A172 (cell line): ENCODE measurements around the gene PPP6R2. TPM values are rescaled to one million over a fixed set of nuclear protein-coding genes. Genes with fewer than 3 reads are reported as not detected.

Source experiments
- DNase-seq: peaks from one replicate; pipeline ENCODE4 v3.0.0-alpha.2; 2015; ENCODE audit warnings: low spot score
- total RNA-seq: library from RNA; depleted of rRNA; stranded (reverse); fragments of >200 nt; shearing (Covaris generic); gene quantifications from 2 replicates; pipeline ENCODE4 v1.2.3, GENCODE V29; 2014; rRNA removed

The PPP6R2 gene
- 28.0 and 36.6 TPM in 2 replicates for total RNA-seq

DNA sequence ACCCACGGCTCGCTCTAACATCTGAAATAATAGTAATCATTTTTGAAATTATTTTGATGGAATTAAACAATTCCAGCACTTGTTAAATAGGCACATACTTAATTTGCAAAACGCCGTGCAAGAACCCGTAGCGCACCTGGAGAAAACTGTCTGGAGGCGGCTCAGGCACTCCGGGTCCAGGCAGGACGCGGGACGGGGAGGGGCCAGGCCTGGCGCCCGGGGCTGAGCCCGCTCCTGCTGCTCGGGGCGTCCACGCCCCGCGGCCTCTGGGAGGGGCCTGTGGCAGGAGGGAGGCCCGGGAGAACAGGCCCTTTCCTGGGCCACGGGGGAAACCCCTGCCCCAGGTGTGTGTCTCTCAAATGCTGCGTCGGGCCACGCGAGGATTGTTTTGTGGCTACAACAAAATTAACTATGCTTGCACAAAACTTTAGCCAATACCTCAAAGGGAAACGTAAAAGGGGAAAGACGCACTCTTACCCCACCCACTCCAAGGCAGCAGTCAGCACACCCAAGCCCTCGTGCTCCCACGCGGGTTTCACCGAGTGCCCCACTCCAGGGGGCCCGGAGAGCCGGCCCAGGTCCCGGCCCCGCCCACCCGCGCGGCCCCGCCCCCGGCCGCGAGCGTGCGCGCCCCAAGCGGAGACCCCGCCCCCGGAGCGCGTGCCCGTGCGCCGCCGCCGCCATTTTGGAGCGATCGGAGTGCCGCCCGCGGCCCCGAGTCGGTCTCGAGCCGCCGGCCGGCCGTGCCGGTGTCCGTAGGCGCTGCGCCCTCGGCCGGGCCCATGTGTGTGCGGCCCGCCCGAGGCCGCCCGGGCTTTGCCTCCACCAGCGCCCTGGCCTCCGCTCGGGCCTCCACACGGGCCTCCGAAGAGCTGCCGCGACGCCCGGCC, at the start of gene PPP6R2:
Gene PPP6R2, plus strand, starts transcription at position 677 of the 890 bp plus-strand sequence. CDS start 50,582 bp downstream, outside the sequence.
- DNase-seq = no peak

GRCh38 chr22:50293441-50294318, 49.4 kb upstream of the PPP6R2 start:
- DNase-seq = no peak

GRCh38 chr22:50294319-50294656, 48.8 kb upstream of the PPP6R2 start:
- DNase-seq = no peak

- no peak for DNase-seq
Observed at GRCh38 chr22:50296658-50297490, 46.3 kb upstream of the PPP6R2 start.

DNA sequence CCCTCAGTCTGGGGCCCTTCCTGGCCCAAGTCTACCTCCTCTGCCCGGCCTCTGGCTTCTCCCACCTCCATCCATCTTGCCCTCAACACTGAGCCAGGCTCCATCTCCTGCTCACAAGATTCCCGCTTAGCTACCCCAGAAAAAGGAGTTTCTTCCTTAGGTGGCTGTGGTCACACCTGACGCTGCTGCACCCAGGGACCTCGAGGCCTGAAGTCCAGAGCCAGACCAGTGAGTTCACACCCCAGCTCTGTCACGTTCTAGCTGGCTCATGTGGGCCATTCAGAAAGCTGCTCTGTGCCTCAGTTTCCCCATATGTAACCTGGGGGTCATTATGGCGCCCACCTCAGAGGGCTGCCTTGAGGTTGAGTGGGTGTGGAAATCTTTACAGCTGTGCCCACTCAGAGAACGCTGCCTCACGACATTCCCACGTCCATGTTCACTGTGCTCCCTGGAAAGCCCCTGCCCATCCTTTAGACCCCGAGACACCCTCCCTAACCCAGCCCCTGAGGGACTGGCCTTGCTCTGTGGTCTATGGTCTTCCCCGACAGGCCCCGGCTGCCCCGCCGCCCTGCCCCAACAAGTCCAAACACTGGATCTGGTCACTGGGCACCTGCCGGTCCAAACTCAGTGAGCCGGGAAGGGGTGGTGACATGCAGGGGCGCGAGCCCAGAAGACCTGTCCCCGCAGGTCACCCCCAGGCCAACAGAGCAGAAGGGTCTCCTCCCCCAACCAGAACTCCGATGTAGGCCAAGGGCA, 45.4 kb upstream of the PPP6R2 start:
- DNase-seq = no peak

DNA sequence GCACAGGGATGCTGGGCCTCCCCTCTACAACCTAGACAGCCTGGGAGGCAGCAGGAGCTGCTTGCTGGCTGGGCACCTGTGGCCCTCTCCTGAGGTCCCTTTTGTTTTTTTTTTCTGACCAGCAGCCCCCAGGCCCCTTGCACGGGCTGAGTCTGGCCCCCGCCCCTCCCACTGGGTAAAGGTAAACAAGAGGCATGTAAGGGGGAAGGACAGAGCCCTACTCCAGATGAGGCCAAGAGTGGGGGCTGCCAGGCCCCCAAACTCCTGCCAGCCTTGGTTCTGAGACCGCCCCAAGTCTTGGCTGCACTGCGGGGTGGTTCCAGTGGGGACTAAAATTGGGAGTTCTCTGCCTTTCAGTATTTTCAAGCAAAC, 44.9 kb upstream of the PPP6R2 start:
- DNase-seq = no peak

GRCh38 chr22:50298937-50299784, 44.0 kb upstream of the PPP6R2 start:
- no peak for DNase-seq

- no peak for DNase-seq
Observed at GRCh38 chr22:50299785-50300619, 43.1 kb upstream of the PPP6R2 start.

GRCh38 chr22:50300620-50301257, 42.4 kb upstream of the PPP6R2 start:
- no peak for DNase-seq

- no peak for DNase-seq
Observed at GRCh38 chr22:50301581-50301991, 41.5 kb upstream of the PPP6R2 start.

DNA sequence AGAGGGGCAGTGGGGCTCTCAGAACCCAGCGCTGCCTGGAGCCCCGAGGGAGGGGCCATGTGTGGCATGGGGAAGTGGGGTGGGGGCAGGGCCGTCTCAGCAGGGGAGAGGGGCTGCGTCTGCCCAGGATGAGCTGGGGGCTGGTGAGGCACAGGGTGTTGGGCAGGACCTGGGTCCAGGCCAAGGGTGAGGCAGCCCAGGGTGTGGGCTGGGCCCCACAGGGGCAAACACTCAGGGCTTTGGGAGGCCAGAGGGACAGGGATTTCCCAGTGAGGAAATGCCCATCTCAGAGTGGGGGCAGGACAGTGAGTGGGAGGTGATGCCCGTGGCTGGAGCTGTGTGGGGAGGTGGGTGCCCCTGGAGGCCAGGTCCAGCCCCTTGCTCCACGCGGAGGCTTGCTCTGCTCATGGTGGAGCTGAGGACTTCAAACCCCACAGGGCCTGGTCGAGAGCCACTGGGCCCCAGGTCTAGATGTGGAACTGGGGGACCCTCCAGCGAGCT, 41.0 kb upstream of the PPP6R2 start:
- DNase-seq = peak; percentile 44

GRCh38 chr22:50302564-50302963, 40.6 kb upstream of the PPP6R2 start:
- no peak for DNase-seq

DNA sequence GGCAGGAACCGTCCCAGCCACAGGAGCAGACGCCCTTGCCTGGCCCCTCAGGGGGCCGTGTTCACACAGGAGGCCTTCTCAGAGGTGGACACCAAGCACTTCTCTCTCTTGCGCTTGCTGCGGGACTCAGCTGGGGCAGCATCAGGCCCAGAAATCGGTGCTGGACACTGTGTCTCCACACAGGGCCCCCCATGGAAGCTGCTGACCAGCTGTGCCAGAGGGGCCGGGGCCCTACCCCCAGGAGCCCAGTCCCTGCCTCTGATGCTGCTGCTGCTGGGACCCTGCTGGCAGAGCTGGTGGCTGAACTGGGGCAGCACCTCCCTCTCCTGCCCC, 39.6 kb upstream of the PPP6R2 start:
- DNase-seq = no peak

- DNase-seq = peak; percentile 43
Observed at GRCh38 chr22:50303848-50304527, 39.1 kb upstream of the PPP6R2 start.

DNA sequence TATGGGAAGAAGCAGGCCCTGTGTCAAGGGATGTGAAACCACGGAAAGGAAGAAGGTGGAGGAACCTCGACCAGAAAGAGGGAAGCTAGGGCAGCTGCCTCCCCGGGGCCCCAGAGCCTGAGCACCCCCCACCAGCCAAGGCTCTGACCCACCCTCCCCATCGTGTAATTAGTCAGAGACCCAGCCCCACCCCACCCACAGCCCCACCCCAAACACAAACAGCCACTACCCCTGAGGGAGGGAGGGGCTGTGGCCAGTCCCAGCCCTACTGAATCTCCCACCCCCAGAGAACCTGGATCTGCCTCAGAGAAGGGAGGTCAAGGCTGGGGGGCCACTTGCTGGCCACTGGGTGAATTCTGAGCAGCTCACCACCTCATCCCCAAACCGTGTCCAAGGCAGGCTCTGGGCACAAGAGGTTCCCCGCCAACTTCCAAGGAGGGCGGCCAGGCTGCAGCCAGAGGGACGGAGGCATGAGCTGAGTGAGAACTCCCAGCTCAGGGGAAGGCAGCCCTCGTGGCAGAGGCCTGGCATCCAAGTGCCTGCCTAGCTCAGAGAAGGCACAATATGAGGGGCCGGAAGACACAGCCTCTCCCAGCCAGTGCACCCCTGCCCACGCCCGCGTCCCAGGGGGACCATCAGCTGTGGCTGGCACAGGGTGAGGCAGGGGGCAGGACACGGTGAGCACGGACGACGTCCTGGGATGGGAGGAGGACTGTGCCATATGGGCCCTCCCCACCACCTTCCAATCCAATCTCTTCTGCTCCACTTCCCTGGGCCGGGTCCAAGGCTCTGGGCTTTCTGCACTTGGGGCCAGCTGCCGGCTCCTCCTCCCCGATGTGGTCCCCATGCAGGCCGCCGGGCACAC, 38.4 kb upstream of the PPP6R2 start:
- DNase-seq = peak; percentile 48

DNA sequence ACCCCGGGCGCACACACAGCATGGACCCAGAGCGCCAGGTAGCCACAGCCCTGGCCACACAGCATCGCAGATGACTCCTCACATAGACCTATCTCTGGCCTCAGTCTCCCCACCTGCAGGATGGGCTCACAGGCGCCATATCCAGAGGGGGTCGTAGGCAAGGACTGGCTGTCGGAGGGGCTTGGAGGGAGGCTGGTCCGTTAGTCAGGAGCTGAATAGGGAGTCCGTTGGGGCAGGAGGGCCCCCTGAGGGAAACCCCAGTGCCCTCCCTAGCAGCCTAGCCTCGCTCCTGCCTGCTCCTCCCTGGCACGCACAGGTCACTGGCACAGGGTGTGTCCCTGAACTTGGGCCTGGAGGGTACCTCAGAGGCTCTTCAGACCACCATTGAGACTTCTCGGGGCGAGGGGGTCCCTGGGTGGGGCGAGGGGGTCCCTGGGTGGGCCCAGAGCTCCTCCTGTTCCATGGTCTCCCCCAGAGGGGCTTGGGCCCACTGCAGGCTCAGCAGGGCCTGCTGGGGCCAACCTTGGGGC, 37.7 kb upstream of the PPP6R2 start:
- no peak for DNase-seq
